Neural cell (in vitro differentiated cells): ENCODE measurements around the gene TNFRSF19. TPM values are rescaled to one million over a fixed set of nuclear protein-coding genes. Genes with fewer than 3 reads are reported as not detected.

ENCODE experiments used
- H2AFZ ChIP-seq: fragments of 200-600, 300-800 bp; sonication (generic), shearing (Covaris generic); 2 replicates; pipeline ENCODE4 v1.6.0; 2014; ENCODE audit warnings: low read depth, mild to moderate bottlenecking, antibody characterized with exemption, low read length, moderate library complexity
- H3F3A ChIP-seq: fragments of 200-600 bp; shearing (Covaris generic); 2 replicates; pipeline ENCODE4 v1.6.1; 2016; ENCODE audit warnings: mild to moderate bottlenecking, moderate library complexity, mixed read lengths, antibody characterized with exemption, low read length; ENCODE audit not compliant: insufficient read depth, poor library complexity, severe bottlenecking
- H3K27ac ChIP-seq: fragments of 200-600, 300-800 bp; sonication (generic), shearing (Covaris generic); 2 replicates; pipeline ENCODE4 v1.5.1; 2014; ENCODE audit warnings: mild to moderate bottlenecking, low read length, moderate library complexity
- H3K27me3 ChIP-seq: fragments of 300-800, 200-600 bp; sonication (generic), shearing (Covaris generic); 2 replicates; pipeline ENCODE4 v1.6.0; 2014; ENCODE audit warnings: mild to moderate bottlenecking, low read depth, low read length, moderate library complexity; ENCODE audit not compliant: insufficient read depth
- H3K36me3 ChIP-seq: fragments of 300-800, 200-600 bp; sonication (generic), shearing (Covaris generic); 2 replicates; pipeline ENCODE4 v1.5.1; 2014; ENCODE audit warnings: mild to moderate bottlenecking, antibody characterized with exemption, low read length, moderate library complexity; ENCODE audit not compliant: insufficient read depth
- H3K4me2 ChIP-seq: fragments of 300-800, 200-600 bp; sonication (generic), shearing (Covaris generic); 2 replicates; pipeline ENCODE4 v1.6.0; 2014; ENCODE audit warnings: mild to moderate bottlenecking, low read length
- H3K4me3 ChIP-seq: fragments of 300-800, 200-600 bp; sonication (generic), shearing (Covaris generic); 2 replicates; pipeline ENCODE4 v1.5.1; 2014; ENCODE audit warnings: mild to moderate bottlenecking, low read length, moderate library complexity
- H3K79me2 ChIP-seq: fragments of 200-600 bp; shearing (Covaris generic); replicated peaks from 2 replicates; pipeline ENCODE4 v1.6.0; 2014; ENCODE audit warnings: mild to moderate bottlenecking, low read length, moderate library complexity; ENCODE audit not compliant: insufficient read depth
- H3K9ac ChIP-seq: fragments of 300-800, 200-600 bp; sonication (generic), shearing (Covaris generic); 2 replicates; pipeline ENCODE4 v1.6.1; 2016; ENCODE audit warnings: mild to moderate bottlenecking, low read length, mixed read lengths
- H3K9me2 ChIP-seq: fragments of 200-600 bp; shearing (Covaris generic); 2 replicates; pipeline ENCODE4 v1.6.1; 2016; ENCODE audit warnings: mild to moderate bottlenecking, low read length, mixed read lengths; ENCODE audit not compliant: insufficient read depth
- H3K9me3 ChIP-seq: fragments of 200-600, 300-800 bp; sonication (generic), shearing (Covaris generic); 2 replicates; pipeline ENCODE4 v1.6.1; 2016; ENCODE audit warnings: mild to moderate bottlenecking, mixed run types, low read length, moderate library complexity, mixed read lengths
- H4K20me1 ChIP-seq: fragments of 200-600 bp; shearing (Covaris generic); 2 replicates; pipeline ENCODE4 v1.6.1; 2016; ENCODE audit warnings: mild to moderate bottlenecking, mixed run types; ENCODE audit not compliant: insufficient read depth
- CTCF ChIP-seq: fragments of 450-650 bp; IDR thresholded peaks from 2 replicates; pipeline ENCODE4 v1.5.1; 2014; ENCODE audit warnings: antibody characterized with exemption, mild to moderate bottlenecking, moderate library complexity; ENCODE audit not compliant: poor library complexity, severe bottlenecking
- EP300 ChIP-seq: fragments of 450-650 bp; conservative IDR thresholded peaks from 2 replicates; pipeline ENCODE4 v1.6.1; 2014; ENCODE audit warnings: antibody characterized with exemption, mild to moderate bottlenecking, moderate library complexity; ENCODE audit not compliant: poor library complexity, severe bottlenecking
- EZH2 ChIP-seq: fragments of 200-600, 300-800 bp; shearing (Covaris generic), sonication (generic); IDR thresholded peaks from 2 replicates; pipeline ENCODE4 v1.6.1; 2014; ENCODE audit warnings: antibody characterized with exemption, low read length, borderline replicate concordance, mild to moderate bottlenecking; ENCODE audit not compliant: insufficient read depth, poor library complexity, severe bottlenecking
- MXI1 ChIP-seq: fragments of 450-650 bp; conservative IDR thresholded peaks from 2 replicates; pipeline ENCODE4 v1.6.1; 2014; ENCODE audit warnings: antibody characterized with exemption, mild to moderate bottlenecking; ENCODE audit not compliant: poor library complexity, severe bottlenecking
- POLR2AphosphoS5 ChIP-seq: IDR thresholded peaks from 2 replicates; pipeline ENCODE4 v1.6.1; 2012
- RAD21 ChIP-seq: fragments of 450-650 bp; conservative IDR thresholded peaks from 2 replicates; pipeline ENCODE4 v1.6.1; 2014; ENCODE audit warnings: antibody characterized with exemption, mild to moderate bottlenecking, moderate library complexity
- REST ChIP-seq: IDR thresholded peaks from 2 replicates; pipeline ENCODE4 v1.6.1; 2012; ENCODE audit warnings: borderline replicate concordance
- SMC3 ChIP-seq: fragments of 450-650 bp; conservative IDR thresholded peaks from 2 replicates; pipeline ENCODE4 v1.6.1; 2014; ENCODE audit warnings: antibody characterized with exemption, mild to moderate bottlenecking, moderate library complexity; ENCODE audit not compliant: poor library complexity
- TAF1 ChIP-seq: IDR thresholded peaks from 2 replicates; pipeline ENCODE4 v1.6.1; 2012; ENCODE audit warnings: low read depth
- polyA plus RNA-seq: library from polyadenylated mRNA; depleted of rRNA; stranded (reverse); fragments of >200 nt; gene quantifications from 2 replicates; pipeline ENCODE4 v1.2.3, GENCODE V29; 2014

TNFRSF19 gene
- polyA plus RNA-seq, 1 donor from 2014 or later, result 3.3 TPM

- Histone ChIP-seq H3K27ac (no peak overlapping the region), H3K4me3 (peak overlapping the region; percentile 95), H3F3A (no peaks in the 10 kb centered on the region), H3K79me2 (no peaks in the 10 kb centered on the region), H3K36me3 (no peaks in the 10 kb centered on the region), H3K9me3 (no peaks in the 10 kb centered on the region), H4K20me1 (no peaks in the 10 kb centered on the region), H3K9ac (peak overlapping the region; percentile 62), H3K4me2 (peak overlapping the region; percentile 72), H3K27me3 (no peaks in the 10 kb centered on the region), H3K9me2 (no peaks in the 10 kb centered on the region), H2AFZ (peak overlapping the region; percentile 38)
- TF ChIP-seq EP300 (no peak), TAF1 (no peak), SMC3 (no peak), EZH2 (no peak), POLR2AphosphoS5 (peak; percentile 11), MXI1 (peak; percentile 83), REST (no peak), CTCF (no peak), RAD21 (no peak)
Observed at GRCh38 chr13:23579072-23579895, 9.1 kb downstream of the TNFRSF19 start.

DNA sequence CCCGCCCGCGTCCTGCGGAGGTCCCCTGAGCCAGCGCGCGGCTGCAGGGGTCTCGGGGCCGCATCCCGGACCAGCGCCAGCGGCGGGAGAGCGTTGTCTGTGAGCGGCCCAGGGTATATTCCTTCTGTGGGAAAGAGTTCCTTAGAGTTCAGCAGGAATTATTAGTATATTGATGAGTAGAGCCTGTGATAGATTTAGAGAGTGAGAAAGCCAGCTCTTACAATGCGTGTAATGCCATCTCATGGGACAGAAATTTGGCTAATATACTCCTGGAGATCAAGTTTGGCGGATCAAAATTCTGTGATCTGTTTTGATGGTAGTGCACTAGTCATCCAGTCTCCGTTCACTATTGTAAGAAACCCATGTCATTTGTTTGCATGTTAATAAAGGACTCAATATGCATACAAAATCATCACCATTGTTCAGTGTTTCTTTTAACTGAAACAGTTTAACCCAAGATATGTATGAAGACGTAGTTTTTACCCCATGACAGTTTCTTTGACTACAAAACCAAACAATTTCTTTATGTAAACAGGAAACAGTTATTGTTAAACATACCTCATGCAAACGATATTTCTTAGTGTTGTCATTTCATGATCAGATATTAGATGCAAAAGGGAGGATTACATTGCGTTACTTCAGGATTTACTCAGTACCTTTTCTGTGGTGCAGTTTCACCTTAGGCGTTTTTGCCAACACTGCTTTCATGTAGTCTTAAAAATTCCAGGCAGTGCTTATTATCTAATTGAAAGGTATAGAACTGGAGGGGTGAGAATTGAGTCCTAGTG, 9.9 kb downstream of the TNFRSF19 start:
- Histone ChIP-seq H4K20me1 (no peaks in the 10 kb centered on the region), H3K4me3 (peak overlapping the region; percentile 95), H3F3A (no peaks in the 10 kb centered on the region), H3K9me2 (no peaks in the 10 kb centered on the region), H3K9me3 (no peaks in the 10 kb centered on the region), H2AFZ (no peak overlapping the region), H3K4me2 (peak overlapping the region; percentile 72), H3K36me3 (no peaks in the 10 kb centered on the region), H3K79me2 (no peaks in the 10 kb centered on the region), H3K27ac (no peak overlapping the region), H3K27me3 (no peaks in the 10 kb centered on the region), H3K9ac (peak overlapping the region; percentile 62)
- no peak for TF ChIP-seq TAF1
